ENCODE results near the gene NUB1.
A peak's percentile ranks its signal among the peaks of the same experiment; 100 is the strongest.

The NUB1 gene

GRCh38 chr7:151408839-151409666, 67.4 kb downstream of the NUB1 start:
- peak in 1 of 2 donors; percentile 50 for ATAC-seq

- no peak for ATAC-seq
These were observed 68.2 kb downstream of the NUB1 start, which contains the start of gene WDR86 for GRCh38 chr7:151409667-151410404. Gene WDR86, minus strand, starts transcription at chr7:151410038. Its CDS starts 449 bp downstream, at chr7:151409589.

- no peak for ATAC-seq
These were observed 69.1 kb downstream of the NUB1 start for GRCh38 chr7:151410405-151411390.

- ATAC-seq: no peak
These were observed 69.9 kb downstream of the NUB1 start for GRCh38 chr7:151411551-151411950.

GRCh38 chr7:151412318-151412717, 70.7 kb downstream of the NUB1 start:
- ATAC-seq: no peak

GRCh38 chr7:151413241-151413640, 71.6 kb downstream of the NUB1 start:
- ATAC-seq: no peak

GRCh38 chr7:151415375-151416105, 73.9 kb downstream of the NUB1 start:
- ATAC-seq: no peak

GRCh38 chr7:151416112-151416940, 74.7 kb downstream of the NUB1 start:
- no peak for ATAC-seq

- no peak for ATAC-seq
These were observed 75.3 kb downstream of the NUB1 start for GRCh38 chr7:151416941-151417315.

GRCh38 chr7:151420144-151420543, 78.5 kb downstream of the NUB1 start:
- ATAC-seq: no peak

- no peak for ATAC-seq
These were observed 80.6 kb downstream of the NUB1 start for GRCh38 chr7:151422212-151422611.

GRCh38 chr7:151423226-151423625, 81.6 kb downstream of the NUB1 start:
- ATAC-seq: no peak

GRCh38 chr7:151423936-151424335, 82.3 kb downstream of the NUB1 start:
- ATAC-seq: no peak

GRCh38 chr7:151424799-151425198, 83.2 kb downstream of the NUB1 start:
- ATAC-seq: no peak

- no peak for ATAC-seq
These were observed 84.2 kb downstream of the NUB1 start for GRCh38 chr7:151425670-151426440.

- ATAC-seq: no peak
These were observed 84.9 kb downstream of the NUB1 start for GRCh38 chr7:151426441-151426903.

GRCh38 chr7:151426904-151427704, 85.5 kb downstream of the NUB1 start:
- ATAC-seq: no peak

GRCh38 chr7:151427705-151428377, 86.2 kb downstream of the NUB1 start:
- no peak for ATAC-seq
